Sigmoid colon (tissue), 7 donors: ENCODE data around the gene CERS5. TPM values are rescaled to one million over a fixed set of nuclear protein-coding genes. Genes with fewer than 3 reads are reported as not detected.

Experiments
- DNase-seq: peaks from one replicate; pipeline ENCODE4 v3.0.0-alpha.2; 2019
- H3K27ac ChIP-seq, 4 donors: fragments of 200-600 bp; sonication (generic); one replicate each; pipeline ENCODE4 v1.5.1; 2016 to 2019; ENCODE audit warnings: mild to moderate bottlenecking in 1 of 4
- H3K27me3 ChIP-seq, 3 donors: fragments of 200-600 bp; sonication (generic); one replicate each; pipeline ENCODE4 v1.5.1; 2019; ENCODE audit warnings: mild to moderate bottlenecking in 1 of 3
- H3K36me3 ChIP-seq, 4 donors: fragments of 200-600 bp; sonication (generic); one replicate each; pipeline ENCODE4 v1.5.1; 2016 to 2019
- H3K4me1 ChIP-seq, 4 donors: fragments of 200-600 bp; sonication (generic); one replicate each; pipeline ENCODE4 v1.5.1; 2017 to 2019
- H3K4me3 ChIP-seq, 4 donors: fragments of 200-600 bp; sonication (generic); one replicate each; pipeline ENCODE4 v1.5.1; 2017 to 2019; ENCODE audit warnings: mild to moderate bottlenecking in 2 of 4, moderate library complexity in 1 of 4
- H3K9me3 ChIP-seq, 4 donors: fragments of 200-600 bp in 3 of 4; sonication (generic) in 3 of 4; one replicate each; pipeline versions ENCODE4 v1.5.1 to v1.6.1; 2013 to 2019
- EP300 ChIP-seq, 4 donors: sonication (generic); formaldehyde crosslinking; IDR thresholded peaks; one replicate each; pipeline ENCODE4 v1.6.1; 2017; ENCODE audit warnings: antibody characterized with exemption in 4 of 4
- POLR2A ChIP-seq, 2 donors: fragments of 450-650 bp; IDR thresholded peaks; one replicate each; pipeline ENCODE4 v1.6.1; 2016; ENCODE audit warnings: antibody characterized with exemption in 2 of 2, mild to moderate bottlenecking in 2 of 2, moderate library complexity in 2 of 2
- POLR2AphosphoS5 ChIP-seq, 4 donors: sonication (generic); formaldehyde crosslinking; IDR thresholded peaks; one replicate each; pipeline ENCODE4 v1.6.1; 2017; ENCODE audit warnings: antibody characterized with exemption in 4 of 4
- WGBS, 2 donors: extraction: QIAGEN DNeasy Blood & Tissue Kit; methylation state at CpG; one replicate each; pipeline ENCODE4 v1.1.7; 2013; 5-methylcytosine and 5-hydroxymethylcytosine counted together
- intact Hi-C: fragments of 100-400 bp; cut with DNase I; formaldehyde crosslinking; loops from one replicate; pipeline ENCODE4 v1.15.1; 2023
- polyA plus RNA-seq, 3 donors: library from polyadenylated mRNA; stranded (reverse); fragments of 200-250 nt; gene quantifications; one replicate each; pipeline ENCODE4 v1.2.3, GENCODE V29; 2013
- total RNA-seq, 4 donors: library from RNA; depleted of rRNA; stranded (reverse); fragments of >200 nt; gene quantifications; one replicate each; pipeline ENCODE4 v1.1.0, GENCODE V29; 2016
- TF ChIP-seq, protein P1 (sequence below), 4 experiments: fragments of 450-650 bp in 3 of 4; fragments of 200-600 bp in 1 of 4; IDR thresholded peaks; one replicate each; pipeline ENCODE4 v1.5.1; 2016 to 2019; ENCODE audit warnings: antibody characterized with exemption in 4 of 4, mild to moderate bottlenecking in 3 of 4, moderate library complexity in 2 of 4
- donor health status: healthy with polysubstance abuse.
- donor health status: Bipolar disorder and iron deficiency.
- donor health status: healthy.

The CERS5 gene
- total and polyA plus RNA-seq, 7 donors: 4.8 to 29.1 (median 22.8) TPM

DNA sequence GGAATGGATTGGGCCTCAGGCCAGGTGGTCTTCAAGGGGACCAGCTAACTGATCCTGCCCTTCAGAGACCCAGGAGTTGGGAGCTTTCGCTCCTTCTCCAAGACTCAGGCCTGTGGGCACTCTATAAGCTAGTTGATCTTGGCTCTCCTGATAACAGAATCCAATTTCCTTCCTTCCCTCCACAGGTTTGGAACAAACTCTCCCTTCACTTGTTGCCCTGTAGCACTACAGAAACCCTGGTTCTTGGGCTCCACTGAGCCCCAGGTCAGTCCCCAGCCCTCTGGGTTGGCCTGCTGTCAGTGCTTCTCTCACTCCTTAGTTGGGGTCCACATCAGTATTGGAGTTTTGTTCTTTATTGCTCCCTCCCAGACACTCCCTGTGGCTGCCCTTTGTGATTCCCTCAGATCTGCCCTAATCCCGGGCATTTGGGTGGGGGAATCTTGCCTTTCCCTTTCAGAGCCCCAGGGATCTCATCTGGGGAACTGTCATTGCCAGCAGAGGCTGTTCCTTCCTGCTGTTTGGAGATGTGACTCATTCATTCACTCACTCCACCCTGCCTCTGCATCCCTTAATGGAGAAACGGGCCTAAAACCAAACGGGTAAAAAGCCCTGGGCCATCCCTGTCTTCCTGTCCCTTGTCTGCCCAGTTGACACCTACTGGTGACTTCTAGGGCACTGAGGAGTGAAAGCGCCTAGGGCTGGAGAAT is 67.7 kb downstream of the CERS5 start:
- peaks cover 0 to 12% (median 10%) of the 10 kb centered on the region in 4 donors for H3K4me1 ChIP-seq
- H3K4me3 ChIP-seq: no peak overlapping the region
- peaks cover 21 to 61% (median 47%) of the 10 kb centered on the region in 4 donors for H3K36me3 ChIP-seq
- TF ChIP-seq POLR2A (IDR thresholded peaks at IDR 0.05) (no peak), POLR2AphosphoS5 (IDR thresholded peaks at IDR 0.05) (no peak), EP300 (IDR thresholded peaks at IDR 0.05) (no peak)
- TF ChIP-seq, protein P1, sequence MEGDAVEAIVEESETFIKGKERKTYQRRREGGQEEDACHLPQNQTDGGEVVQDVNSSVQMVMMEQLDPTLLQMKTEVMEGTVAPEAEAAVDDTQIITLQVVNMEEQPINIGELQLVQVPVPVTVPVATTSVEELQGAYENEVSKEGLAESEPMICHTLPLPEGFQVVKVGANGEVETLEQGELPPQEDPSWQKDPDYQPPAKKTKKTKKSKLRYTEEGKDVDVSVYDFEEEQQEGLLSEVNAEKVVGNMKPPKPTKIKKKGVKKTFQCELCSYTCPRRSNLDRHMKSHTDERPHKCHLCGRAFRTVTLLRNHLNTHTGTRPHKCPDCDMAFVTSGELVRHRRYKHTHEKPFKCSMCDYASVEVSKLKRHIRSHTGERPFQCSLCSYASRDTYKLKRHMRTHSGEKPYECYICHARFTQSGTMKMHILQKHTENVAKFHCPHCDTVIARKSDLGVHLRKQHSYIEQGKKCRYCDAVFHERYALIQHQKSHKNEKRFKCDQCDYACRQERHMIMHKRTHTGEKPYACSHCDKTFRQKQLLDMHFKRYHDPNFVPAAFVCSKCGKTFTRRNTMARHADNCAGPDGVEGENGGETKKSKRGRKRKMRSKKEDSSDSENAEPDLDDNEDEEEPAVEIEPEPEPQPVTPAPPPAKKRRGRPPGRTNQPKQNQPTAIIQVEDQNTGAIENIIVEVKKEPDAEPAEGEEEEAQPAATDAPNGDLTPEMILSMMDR (IDR thresholded peaks at IDR 0.05): no peak
- WGBS, 2 donors: 75 to 79% methylated on average over 5 of the region's 5 CpGs
- no peak for DNase-seq
- H3K27me3 ChIP-seq: no peaks in the 10 kb centered on the region
- intact Hi-C loops: no loop called here
- no peaks in the 10 kb centered on the region for H3K9me3 ChIP-seq
- H3K27ac ChIP-seq: peak overlapping the region in 1 of 4 donors; percentile 4

DNA sequence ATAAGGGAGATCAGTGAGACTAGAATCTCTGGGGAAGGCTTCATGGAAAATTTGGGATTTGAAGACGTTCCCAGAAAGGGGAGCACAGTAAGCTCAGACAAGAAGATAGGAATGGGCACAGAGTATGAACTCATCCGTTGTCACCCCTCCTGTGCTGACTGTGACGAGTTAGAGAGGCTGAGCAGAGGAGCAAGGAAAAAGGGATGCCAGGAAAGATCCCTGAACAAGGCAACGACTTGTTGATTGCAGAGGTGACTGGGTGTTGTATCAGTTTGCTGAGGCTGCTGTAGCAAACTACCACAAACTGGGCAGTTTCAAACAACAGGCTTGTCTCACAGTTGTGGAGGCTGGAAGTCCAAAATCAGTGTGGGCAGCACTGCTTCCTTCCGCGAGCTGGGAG is 69.2 kb downstream of the CERS5 start:
- Histone ChIP-seq H3K27me3 (no peaks in the 10 kb centered on the region), H3K36me3 (peaks cover 21 to 76% (median 62%) of the 10 kb centered on the region in 4 donors), H3K9me3 (no peaks in the 10 kb centered on the region), H3K4me3 (no peak overlapping the region), H3K4me1 (no peaks in the 10 kb centered on the region), H3K27ac (no peak overlapping the region)
- TF ChIP-seq, protein P1 (IDR thresholded peaks at IDR 0.05): no peak
- TF ChIP-seq EP300 (IDR thresholded peaks at IDR 0.05): no peak
- TF ChIP-seq POLR2AphosphoS5 (IDR thresholded peaks at IDR 0.05): no peak
- no peak for TF ChIP-seq POLR2A (IDR thresholded peaks at IDR 0.05)
- WGBS, 2 donors: 92 to 93% methylated on average over 6 of the region's 6 CpGs
- no peak for DNase-seq
- intact Hi-C loops: no loop called here

DNA sequence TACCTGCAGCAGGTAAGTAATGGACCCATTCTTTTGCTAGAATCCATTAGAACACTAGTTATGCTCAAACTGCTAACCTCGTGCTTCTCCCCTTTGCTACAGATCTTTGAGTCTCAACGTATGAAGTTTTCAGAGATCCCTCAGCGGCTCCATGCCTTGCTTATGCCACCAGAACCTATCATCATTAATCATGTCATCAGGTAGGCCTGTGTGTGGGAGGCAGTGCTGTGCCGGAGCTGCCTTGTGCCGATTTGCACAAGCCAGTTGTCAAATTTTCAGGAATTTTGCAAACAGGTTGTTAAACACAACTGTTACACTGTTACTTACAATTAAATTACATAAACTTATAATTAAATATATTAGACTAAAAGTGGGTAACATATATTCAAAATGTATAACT is 76.8 kb downstream of the CERS5 start:
- Histone ChIP-seq H3K4me1 (peaks cover 0 to 17% (median 8%) of the 10 kb centered on the region in 4 donors), H3K36me3 (peaks cover 18 to 89% (median 79%) of the 10 kb centered on the region in 4 donors), H3K27me3 (no peaks in the 10 kb centered on the region), H3K9me3 (no peaks in the 10 kb centered on the region), H3K4me3 (no peak overlapping the region), H3K27ac (no peak overlapping the region)
- intact Hi-C loops: no loop called here
- DNase-seq: no peak
- WGBS, 2 donors: 95 to 96% methylated on average over 5 of the region's 5 CpGs
- no peak for TF ChIP-seq POLR2AphosphoS5 (IDR thresholded peaks at IDR 0.05)
- TF ChIP-seq EP300 (IDR thresholded peaks at IDR 0.05): no peak
- TF ChIP-seq POLR2A (IDR thresholded peaks at IDR 0.05): no peak
- TF ChIP-seq, protein P1 (IDR thresholded peaks at IDR 0.05): no peak

DNA sequence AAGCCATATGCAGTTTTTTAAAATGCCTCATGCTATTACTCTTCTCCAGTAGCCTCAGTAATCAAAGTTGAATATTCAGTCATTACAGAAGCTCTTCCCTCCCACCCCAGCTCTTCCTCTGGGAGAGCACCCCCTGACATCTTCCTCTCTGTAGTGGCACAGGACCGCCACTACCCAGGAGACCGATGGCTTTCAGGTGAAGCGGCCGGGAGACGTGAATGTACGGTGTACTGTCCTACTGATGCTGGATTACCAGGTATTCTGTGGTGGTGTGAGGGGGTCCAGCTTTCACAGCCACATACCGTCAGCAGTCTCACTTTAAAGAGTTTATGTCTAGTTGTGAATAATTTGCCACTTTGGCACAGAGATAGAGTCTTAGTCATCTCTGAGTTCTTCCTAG is 77.4 kb downstream of the CERS5 start:
- H3K4me1 ChIP-seq: peaks cover 0 to 17% (median 8%) of the 10 kb centered on the region in 4 donors
- no peaks in the 10 kb centered on the region for H3K9me3 ChIP-seq
- H3K4me3 ChIP-seq: no peak overlapping the region
- WGBS, 2 donors: 97 to 98% methylated on average over 7 of the region's 7 CpGs
- TF ChIP-seq, protein P1 (IDR thresholded peaks at IDR 0.05): no peak
- TF ChIP-seq POLR2A (IDR thresholded peaks at IDR 0.05): no peak
- TF ChIP-seq POLR2AphosphoS5 (IDR thresholded peaks at IDR 0.05): no peak
- TF ChIP-seq EP300 (IDR thresholded peaks at IDR 0.05): no peak
- H3K36me3 ChIP-seq: peaks cover 18 to 82% (median 73%) of the 10 kb centered on the region in 4 donors
- no peak overlapping the region for H3K27ac ChIP-seq
- no peak for DNase-seq
- intact Hi-C loops: no loop called here
- H3K27me3 ChIP-seq: no peaks in the 10 kb centered on the region
